Measurements from ENCODE around the gene HSBP1L1. TPM values are rescaled to one million over a fixed set of nuclear protein-coding genes. Genes with fewer than 3 reads are reported as not detected.
A peak's percentile ranks its signal among the peaks of the same experiment; 100 is the strongest.

HSBP1L1 gene
- total and polyA plus RNA-seq, 3 donors from 2014 or later, result 5.0 to 6.6 (median 6.0) TPM

- Histone ChIP-seq H3K9me3 (no peaks in the 10 kb centered on the region), H3K36me3 (ENCODE audit: low read depth, missing control alignments) (no peaks in the 10 kb centered on the region), H3K4me1 (peaks cover 8% of the 10 kb centered on the region), H3K27me3 (no peaks in the 10 kb centered on the region), H3K4me3 (no peak overlapping the region), H3K27ac (no peak overlapping the region)
- DNase-seq, result peak; percentile 6
- WGBS, 2 donors, result 96% methylated on average over 25 of the region's 25 CpGs
- TF ChIP-seq POLR2A (IDR thresholded peaks at IDR 0.05), result no peak
- TF ChIP-seq CTCF (IDR thresholded peaks at IDR 0.05), result no peak
- intact Hi-C loops (cut with DNase I; ENCODE audit: low total_unique reads), result no loop called here
Measured at GRCh38 chr18:79937103-79937860, 27.2 kb upstream of the HSBP1L1 start.

GRCh38 chr18:79938196-79938595 is 26.2 kb upstream of the HSBP1L1 start:
- no peak overlapping the region for H3K27ac ChIP-seq

GRCh38 chr18:79939096-79939495 is 25.3 kb upstream of the HSBP1L1 start:
- Histone ChIP-seq H3K9me3 (no peaks in the 10 kb centered on the region), H3K36me3 (ENCODE audit: low read depth, missing control alignments) (no peaks in the 10 kb centered on the region), H3K4me1 (peaks cover 19% of the 10 kb centered on the region), H3K27me3 (no peaks in the 10 kb centered on the region), H3K4me3 (no peak overlapping the region), H3K27ac (no peak overlapping the region)
- WGBS, 2 donors, result 81 to 90% methylated on average over 5 of the region's 5 CpGs
- intact Hi-C loops (cut with DNase I; ENCODE audit: low total_unique reads), result no loop called here
- peak; percentile 10 for DNase-seq
- no peak for TF ChIP-seq POLR2A (IDR thresholded peaks at IDR 0.05)
- TF ChIP-seq CTCF (IDR thresholded peaks at IDR 0.05), result no peak

More at GRCh38 chr18:79938196-79938595, 26.2 kb upstream of the HSBP1L1 start:
- intact Hi-C loops (cut with DNase I; ENCODE audit: low total_unique reads), result no loop called here
- Histone ChIP-seq H3K4me1 (peaks cover 10% of the 10 kb centered on the region), H3K36me3 (ENCODE audit: low read depth, missing control alignments) (no peaks in the 10 kb centered on the region), H3K9me3 (no peaks in the 10 kb centered on the region), H3K4me3 (no peak overlapping the region), H3K27me3 (no peaks in the 10 kb centered on the region)
- DNase-seq, result peak; percentile 5
- TF ChIP-seq POLR2A (IDR thresholded peaks at IDR 0.05) (no peak), CTCF (IDR thresholded peaks at IDR 0.05) (no peak)
- WGBS, 2 donors, result 89 to 92% methylated on average over 6 to 9 of the region's 9 CpGs

- intact Hi-C loops (cut with DNase I; ENCODE audit: low total_unique reads), result no loop called here
- no peak for TF ChIP-seq CTCF (IDR thresholded peaks at IDR 0.05)
- no peaks in the 10 kb centered on the region for H3K36me3 ChIP-seq (ENCODE audit: low read depth, missing control alignments)
- 96% methylated on average over 15 to 18 of the region's 18 CpGs for WGBS, 2 donors
- no peaks in the 10 kb centered on the region for H3K9me3 ChIP-seq
- peaks cover 31% of the 10 kb centered on the region for H3K4me1 ChIP-seq
- H3K27ac ChIP-seq, result no peak overlapping the region
- no peaks in the 10 kb centered on the region for H3K27me3 ChIP-seq
- no peak overlapping the region for H3K4me3 ChIP-seq
- DNase-seq, result peak; percentile 11
Measured at GRCh38 chr18:79940126-79940813, 24.2 kb upstream of the HSBP1L1 start.
